Kidney (tissue), 14 donors: ENCODE data around the gene PRKAR1A. TPM values are rescaled to one million over a fixed set of nuclear protein-coding genes. Genes with fewer than 3 reads are reported as not detected.

ENCODE experiments used
- DNase-seq, 5 donors: peaks; one replicate each; pipeline ENCODE4 v3.0.0-alpha.2; 2013 to 2020
- FAIRE-seq: peaks from 2 replicates; lab custom pipeline; 2012; peaks lifted over from hg19 to GRCh38; lab: Jason Lieb, UNC
- H3K27ac ChIP-seq, 2 donors: one replicate each; pipeline ENCODE4 v1.7.0; 2013; ENCODE audit warnings: low read depth in 2 of 2, low read length in 2 of 2, inconsistent platforms in 1 of 2
- H3K27me3 ChIP-seq: one replicate; pipeline ENCODE4 v1.7.1; 2013; ENCODE audit warnings: low read length, inconsistent platforms; ENCODE audit not compliant: control insufficient read depth, insufficient read depth
- H3K36me3 ChIP-seq, 3 donors: one replicate each; pipeline versions ENCODE4 v1.7.0 to v1.7.1; 2013; ENCODE audit warnings: low read length in 3 of 3, control low read depth in 1 of 3, inconsistent platforms in 1 of 3; ENCODE audit not compliant: insufficient read depth in 3 of 3, control insufficient read depth in 2 of 3
- H3K4me1 ChIP-seq, 3 donors: one replicate each; pipeline versions ENCODE4 v1.7.0 to v1.7.1; 2013; ENCODE audit warnings: low read length in 3 of 3, inconsistent platforms in 1 of 3, low read depth in 1 of 3; ENCODE audit not compliant: control insufficient read depth in 2 of 3, insufficient read depth in 2 of 3
- H3K4me3 ChIP-seq, 3 donors: one replicate each; pipeline versions ENCODE4 v1.7.0 to v1.8.1; 2013; ENCODE audit warnings: low read length in 3 of 3, control low read depth in 1 of 3, inconsistent platforms in 1 of 3
- H3K9ac ChIP-seq, 3 donors: one replicate each; pipeline versions ENCODE4 v1.7.0 to v1.7.1; 2013; ENCODE audit warnings: low read length in 3 of 3, control low read depth in 1 of 3, inconsistent platforms in 1 of 3
- H3K9me3 ChIP-seq, 3 donors: one replicate each; pipeline versions ENCODE4 v1.7.0 to v1.7.1; 2013; ENCODE audit warnings: low read length in 3 of 3, control low read depth in 1 of 3, inconsistent platforms in 1 of 3; ENCODE audit not compliant: control insufficient read depth in 2 of 3, insufficient read depth in 1 of 3
- CTCF ChIP-seq: IDR thresholded peaks from 3 replicates; pipeline ENCODE4 v1.5.1; 2012; ENCODE audit warnings: mild to moderate bottlenecking, moderate library complexity, borderline replicate concordance; ENCODE audit not compliant: insufficient read depth; ENCODE audit errors: extremely low read depth
- intact Hi-C: fragments of 100-400 bp; cut with DNase I; formaldehyde crosslinking; loops from one replicate; pipeline ENCODE4 v1.11.1; 2022
- polyA plus RNA-seq: library from polyadenylated mRNA; stranded (reverse); fragments of 350-450 nt; fragmentation: Illumina TruSeq; extraction: RNeasy Lipid Tissue Mini Kit (QIAGEN cat#74804); gene quantifications from one replicate; pipeline ENCODE4 v1.2.3, GENCODE V29; 2014; ENCODE audit warnings: low read depth, low replicate concordance; ENCODE audit not compliant: insufficient read depth
- total RNA-seq: library from RNA; stranded (reverse); fragmentation: NEBNext Ultra II Directional; extraction: Animal tissue kit (Norgen Biotek cat#: 25700); gene quantifications from one replicate; pipeline ENCODE4 v1.2.1, GENCODE V29; 2021
- donor health status: control.
- donor health status: control.
- donor health status: control.
- donor health status: control.
- donor health status: control.
- donor health status: DM: yes; HTN: yes; CAD: no.
- donor health status: Normal renal cell carcinoma (clear cell type).

PRKAR1A gene
- total and polyA plus RNA-seq, 2 donors from 2014 or later: 92.3 to 340 TPM

GRCh38 chr17:68576811-68577496, 64.7 kb downstream of the PRKAR1A start:
- Histone ChIP-seq H3K27ac (no peak overlapping the region), H3K4me1 (peaks cover 0 to 6% (median 0%) of the 10 kb centered on the region in 3 donors), H3K9ac (no peak overlapping the region), H3K9me3 (no peaks in the 10 kb centered on the region), H3K36me3 (no peaks in the 10 kb centered on the region), H3K27me3 (no peaks in the 10 kb centered on the region), H3K4me3 (no peak overlapping the region)
- FAIRE-seq: no peak
- TF ChIP-seq CTCF: no peak
- peak in 1 of 5 donors; percentile 77 for DNase-seq
- intact Hi-C loops: no loop called here

- Histone ChIP-seq H3K36me3 (no peaks in the 10 kb centered on the region), H3K27me3 (no peaks in the 10 kb centered on the region), H3K4me3 (no peak overlapping the region), H3K9ac (no peak overlapping the region), H3K9me3 (no peaks in the 10 kb centered on the region), H3K4me1 (peaks cover 0 to 6% (median 0%) of the 10 kb centered on the region in 3 donors), H3K27ac (no peak overlapping the region)
- DNase-seq: no peak
- intact Hi-C loops: no loop called here
- no peak for TF ChIP-seq CTCF
- no peak for FAIRE-seq
Measured at GRCh38 chr17:68577497-68577821, 65.2 kb downstream of the PRKAR1A start.

- H3K4me1 ChIP-seq: peaks cover 0 to 6% (median 0%) of the 10 kb centered on the region in 3 donors
- intact Hi-C loops: no loop called here
- FAIRE-seq (no peak), DNase-seq (no peak)
- no peaks in the 10 kb centered on the region for H3K27me3 ChIP-seq
- H3K27ac ChIP-seq: peak overlapping the region in 1 of 2 donors; percentile 20
- no peak overlapping the region for H3K9ac ChIP-seq
- no peaks in the 10 kb centered on the region for H3K36me3 ChIP-seq
- no peak for TF ChIP-seq CTCF
- H3K9me3 ChIP-seq: no peaks in the 10 kb centered on the region
- H3K4me3 ChIP-seq: no peak overlapping the region
Measured at GRCh38 chr17:68578236-68578635, 66.0 kb downstream of the PRKAR1A start.
